BJ (cell line): ENCODE data around the gene HYAL1. TPM values are rescaled to one million over a fixed set of nuclear protein-coding genes. Genes with fewer than 3 reads are reported as not detected.

Experiments
- CTCF ChIA-PET: fragments of 350-600 bp; formaldehyde crosslinking; extraction: SDS; loops from one replicate; lab custom pipeline; 2021; ENCODE audit warnings: antibody characterized with exemption, inconsistent platforms; lab: Yijun Ruan, JAX
- POLR2A ChIA-PET: fragments of 300-600 bp; sonication (Branson Sonifier 250); formaldehyde crosslinking; extraction: SDS; loops from one replicate; lab custom pipeline; 2021; ENCODE audit warnings: antibody characterized with exemption; lab: Charles Lee
- DNase-seq: peaks from one replicate; pipeline ENCODE4 v3.0.0-alpha.2; 2011; ENCODE audit warnings: low read depth
- H3K27me3 ChIP-seq: 2 replicates; pipeline ENCODE4 v1.6.0; 2011; ENCODE audit warnings: low read length; ENCODE audit not compliant: control insufficient read depth, insufficient read depth
- H3K36me3 ChIP-seq: 2 replicates; pipeline ENCODE4 v1.5.1; 2011; ENCODE audit warnings: low read length; ENCODE audit not compliant: control insufficient read depth, insufficient read depth
- H3K4me3 ChIP-seq: 2 replicates; pipeline ENCODE4 v1.5.1; 2011; ENCODE audit warnings: low read depth, mild to moderate bottlenecking, control low read depth, low read length
- CTCF ChIP-seq: IDR thresholded peaks from 2 replicates; pipeline ENCODE4 v1.5.1; 2011; ENCODE audit warnings: low read depth, mild to moderate bottlenecking, control low read depth, inconsistent platforms, low read length, moderate library complexity; ENCODE audit not compliant: insufficient read depth
- polyA plus RNA-seq: library from polyadenylated mRNA; depleted of rRNA; stranded (reverse); fragments of >200 nt; gene quantifications from 2 replicates; pipeline ENCODE4 v1.2.3, GENCODE V29; 2011

The HYAL1 gene
- polyA plus RNA-seq, 1 experiment: 0.10 TPM

- no peak for TF ChIP-seq CTCF
- H3K4me3 ChIP-seq: peak overlapping the region; percentile 85
- CTCF ChIA-PET: interaction anchor here (0.8 to 7.3 kb wide), 7 partner anchors 7 to 203 kb away, joined by 3 to 98 read pairs (median 4); partner anchors contain the start of gene RASSF1
- no peaks in the 10 kb centered on the region for H3K27me3 ChIP-seq
- POLR2A ChIA-PET: interaction anchor here (0.7 kb wide), 1 partner anchor 13 kb away, joined by 5 read pairs; no protein-coding TSS in a partner anchor
- DNase-seq: no peak
- peaks cover 18% of the 10 kb centered on the region for H3K36me3 ChIP-seq
These were observed 46.8 kb upstream of the HYAL1 start for GRCh38 chr3:50350213-50350526.

GRCh38 chr3:50347187-50347813 is 43.9 kb upstream of the HYAL1 start:
- H3K4me3 ChIP-seq: no peak overlapping the region
- ChIA-PET POLR2A (no interaction called here), CTCF (interaction anchor here (0.7 to 7.3 kb wide), 17 partner anchors 10 to 266 kb away, joined by 3 to 98 read pairs (median 3); partner anchors contain the start of gene CISH)
- peaks cover 2% of the 10 kb centered on the region; the same call in 1 of the 2 replicates for H3K36me3 ChIP-seq
- TF ChIP-seq CTCF: peak; percentile 72
- DNase-seq: no peak
- no peaks in the 10 kb centered on the region for H3K27me3 ChIP-seq

GRCh38 chr3:50345586-50346234 is 42.3 kb upstream of the HYAL1 start, which contains the start of gene ZMYND10:
Gene ZMYND10 (minus strand): TSS chr3:50345732. CDS start chr3:50345579, 153 bp downstream.
- peaks cover 2% of the 10 kb centered on the region; the same call in 1 of the 2 replicates for H3K36me3 ChIP-seq
- POLR2A ChIA-PET: no interaction called here
- CTCF ChIA-PET: interaction anchor here (0.6 to 7.3 kb wide), 4 partner anchors 80 to 1043 kb away, joined by 3 to 98 read pairs (median 4); no protein-coding TSS in a partner anchor
- peak within 1 kb of the TSS; percentile 37 for H3K4me3 ChIP-seq
- no peaks in the 10 kb centered on the region for H3K27me3 ChIP-seq
- no peak for DNase-seq
- TF ChIP-seq CTCF: no peak

GRCh38 chr3:50345008-50345407 is 41.6 kb upstream of the HYAL1 start:
- DNase-seq: no peak
- TF ChIP-seq CTCF: no peak
- ChIA-PET CTCF (interaction anchor here (0.9 to 7.3 kb wide), 3 partner anchors 80 to 205 kb away, joined by 3 to 98 read pairs (median 5); no protein-coding TSS in a partner anchor), POLR2A (no interaction called here)
- H3K4me3 ChIP-seq: peak overlapping the region; percentile 37
- H3K36me3 ChIP-seq: peaks cover 2% of the 10 kb centered on the region; the same call in 1 of the 2 replicates
- H3K27me3 ChIP-seq: no peaks in the 10 kb centered on the region
